Measurements from ENCODE around the gene KCNG2. TPM values are rescaled to one million over a fixed set of nuclear protein-coding genes. Genes with fewer than 3 reads are reported as not detected.

The KCNG2 gene
- total and polyA plus RNA-seq, 2 of the 4 experiments (the other 2 are of a cell fraction): not detected

Other genes starting within 250 kb of the KCNG2 start
- gene CTDP1, start 118.1 kb upstream of the KCNG2 start, total RNA-seq (2012; rRNA removed): 17.5 and 17.6 TPM in 2 replicates
- gene CTDP1, start 118.1 kb upstream of the KCNG2 start, polyA plus RNA-seq (2012; rRNA removed): 13.4 and 14.5 TPM in 2 replicates
- gene SLC66A2, start 153.7 kb downstream of the KCNG2 start, total RNA-seq (2012; rRNA removed): 16.9 and 17.6 TPM in 2 replicates
- 23.5 and 29.6 TPM in 2 replicates for gene SLC66A2, start 153.7 kb downstream of the KCNG2 start, polyA plus RNA-seq (2012; rRNA removed)
- gene HSBP1L1, start 166.7 kb downstream of the KCNG2 start, total RNA-seq (2012; rRNA removed): 7.8 and 8.6 TPM in 2 replicates
- gene HSBP1L1, start 166.7 kb downstream of the KCNG2 start, polyA plus RNA-seq (2012; rRNA removed): 14.9 and 18.0 TPM in 2 replicates
- 38.7 and 72.8 TPM in 2 replicates for gene TXNL4A, start 190.6 kb downstream of the KCNG2 start, total RNA-seq (2012; rRNA removed)
- 103 and 130 TPM in 2 replicates for gene TXNL4A, start 190.6 kb downstream of the KCNG2 start, polyA plus RNA-seq (2012; rRNA removed)
- 21.0 and 25.0 TPM in 2 replicates for gene RBFA, start 236.5 kb downstream of the KCNG2 start, total RNA-seq (2012; rRNA removed)
- 37.8 and 38.0 TPM in 2 replicates for gene RBFA, start 236.5 kb downstream of the KCNG2 start, polyA plus RNA-seq (2012; rRNA removed)

Measured in IMR-90 (cell line).